NCI-H1694 (cell line): ENCODE results near the gene IFITM5.
"Not testable (repeated sequence)": the region's sequence is repeated elsewhere in the genome, so short reads cannot be mapped to it uniquely, and the experiment has no call there.

Experiments used
- DNase-seq: peaks from one replicate; lab custom pipeline; 2025; lab: John Stamatoyannopoulos, UW

Gene IFITM5

DNA sequence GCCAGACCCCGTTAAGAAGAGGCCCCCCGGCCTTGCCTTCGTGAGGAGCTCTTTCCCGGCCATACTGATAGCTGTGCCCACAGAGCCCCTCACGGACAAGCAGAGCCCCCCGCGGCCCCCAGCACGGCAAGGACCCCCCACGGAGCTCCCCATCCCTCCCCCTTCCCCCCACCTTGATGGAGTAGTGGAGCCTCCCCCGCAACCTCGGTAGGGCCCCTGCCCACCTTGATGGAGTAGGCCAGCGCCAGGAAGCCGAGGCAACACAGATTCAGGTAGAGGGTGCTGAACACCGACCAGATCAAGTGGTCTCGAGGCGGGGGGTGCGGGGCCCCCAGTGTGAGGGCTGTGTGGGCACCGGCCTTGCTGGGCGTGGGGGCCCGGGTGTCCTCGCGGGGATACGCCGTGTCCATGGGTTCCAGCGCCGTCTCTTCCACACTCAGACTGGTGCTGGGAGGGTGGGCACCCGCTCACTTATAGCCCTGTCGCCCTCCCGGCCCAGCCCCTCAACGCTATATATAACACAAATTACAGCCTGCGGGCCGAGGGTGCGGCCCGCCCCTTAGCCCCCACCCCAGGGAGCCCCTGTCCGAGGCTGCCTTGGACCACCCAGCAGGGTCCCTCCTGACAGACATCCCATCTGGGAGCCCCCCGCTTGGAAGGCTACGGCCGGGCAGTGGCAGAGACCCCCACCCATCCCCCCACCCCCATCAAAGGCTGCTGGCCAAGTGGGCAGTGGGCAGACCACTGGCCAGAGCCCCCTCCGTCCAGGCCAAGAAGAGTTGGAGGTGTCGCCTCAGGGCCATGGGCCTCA is at the start of gene IFITM5:
IFITM5 (minus strand) TSS at position 446 of the 811 bp plus-strand sequence; CDS start at position 410, 36 bp downstream.
- no peak for DNase-seq

DNA sequence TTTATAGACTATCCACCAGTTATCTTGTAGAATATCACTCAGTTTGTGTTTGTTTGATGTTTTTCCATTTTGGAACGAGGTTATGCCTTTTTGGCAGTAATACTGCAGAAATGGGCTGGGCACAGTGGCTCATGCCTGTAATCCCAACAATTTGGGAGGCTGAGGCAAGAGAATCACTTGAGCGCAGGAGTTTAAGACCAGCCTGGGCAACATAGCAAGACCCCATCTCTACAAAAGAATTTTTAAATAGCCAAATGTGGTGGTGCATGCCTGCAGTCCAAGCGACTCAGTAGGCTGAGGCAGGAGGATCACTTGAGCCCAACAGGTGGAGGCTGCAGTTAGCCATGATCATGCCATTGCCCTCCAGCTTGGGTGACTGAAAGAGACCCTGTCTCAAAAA is 47.2 kb upstream of the IFITM5 start:
- DNase-seq = no peak

DNA sequence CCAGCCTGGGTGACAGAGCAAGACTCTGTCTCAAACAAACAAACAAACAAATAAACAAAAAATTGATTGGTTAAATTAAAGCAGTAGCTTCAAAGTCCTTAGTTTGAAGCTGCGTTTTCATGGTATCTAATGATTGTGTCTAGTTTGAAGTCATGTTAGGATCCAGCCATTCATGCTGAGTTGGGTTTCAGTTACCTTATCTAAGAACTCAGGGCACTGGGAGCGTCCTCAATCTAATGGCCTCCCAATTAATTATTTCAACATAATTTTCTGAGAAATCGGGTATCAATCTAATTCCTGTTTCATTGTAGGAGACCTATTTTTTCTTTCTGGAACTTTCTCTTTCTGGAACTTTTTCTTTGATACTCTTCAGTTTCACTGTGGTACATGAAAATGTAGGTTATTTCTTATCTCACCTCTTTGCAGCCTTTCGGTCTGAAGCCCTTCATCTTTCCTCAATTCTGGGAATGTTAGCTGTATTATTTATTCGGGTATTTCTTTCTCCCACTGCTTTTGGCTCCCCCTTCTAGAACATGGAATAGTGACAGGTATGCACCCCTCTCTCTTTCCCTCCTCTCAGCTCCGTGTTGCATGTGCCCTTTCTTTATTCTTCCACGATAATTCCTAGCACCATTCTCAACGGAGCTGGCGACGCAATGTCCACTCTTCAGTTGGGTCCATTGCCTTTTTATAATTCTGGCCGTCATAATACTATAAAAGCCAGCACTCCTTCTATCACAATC is 45.7 kb upstream of the IFITM5 start:
- DNase-seq = no peak

DNA sequence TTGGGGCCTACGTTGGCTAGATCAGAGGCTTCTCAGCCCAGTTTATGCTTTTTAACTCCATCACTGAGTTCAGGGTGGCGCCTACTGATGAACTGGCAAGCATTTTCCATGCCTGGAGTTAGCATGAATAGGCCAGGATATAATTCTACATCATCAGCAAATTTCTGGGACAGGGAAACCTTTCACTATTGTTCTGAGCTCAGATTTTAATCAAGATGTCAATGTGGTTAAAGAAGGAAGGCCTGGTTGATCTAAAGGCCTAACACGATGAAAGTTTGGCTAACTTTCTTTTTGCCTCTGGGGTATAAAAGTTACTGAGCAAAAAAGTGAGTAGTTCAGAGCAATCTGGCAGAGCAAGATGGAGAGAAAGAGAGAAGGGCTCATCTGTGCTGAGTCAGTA is 43.0 kb upstream of the IFITM5 start:
- no peak for DNase-seq

DNA sequence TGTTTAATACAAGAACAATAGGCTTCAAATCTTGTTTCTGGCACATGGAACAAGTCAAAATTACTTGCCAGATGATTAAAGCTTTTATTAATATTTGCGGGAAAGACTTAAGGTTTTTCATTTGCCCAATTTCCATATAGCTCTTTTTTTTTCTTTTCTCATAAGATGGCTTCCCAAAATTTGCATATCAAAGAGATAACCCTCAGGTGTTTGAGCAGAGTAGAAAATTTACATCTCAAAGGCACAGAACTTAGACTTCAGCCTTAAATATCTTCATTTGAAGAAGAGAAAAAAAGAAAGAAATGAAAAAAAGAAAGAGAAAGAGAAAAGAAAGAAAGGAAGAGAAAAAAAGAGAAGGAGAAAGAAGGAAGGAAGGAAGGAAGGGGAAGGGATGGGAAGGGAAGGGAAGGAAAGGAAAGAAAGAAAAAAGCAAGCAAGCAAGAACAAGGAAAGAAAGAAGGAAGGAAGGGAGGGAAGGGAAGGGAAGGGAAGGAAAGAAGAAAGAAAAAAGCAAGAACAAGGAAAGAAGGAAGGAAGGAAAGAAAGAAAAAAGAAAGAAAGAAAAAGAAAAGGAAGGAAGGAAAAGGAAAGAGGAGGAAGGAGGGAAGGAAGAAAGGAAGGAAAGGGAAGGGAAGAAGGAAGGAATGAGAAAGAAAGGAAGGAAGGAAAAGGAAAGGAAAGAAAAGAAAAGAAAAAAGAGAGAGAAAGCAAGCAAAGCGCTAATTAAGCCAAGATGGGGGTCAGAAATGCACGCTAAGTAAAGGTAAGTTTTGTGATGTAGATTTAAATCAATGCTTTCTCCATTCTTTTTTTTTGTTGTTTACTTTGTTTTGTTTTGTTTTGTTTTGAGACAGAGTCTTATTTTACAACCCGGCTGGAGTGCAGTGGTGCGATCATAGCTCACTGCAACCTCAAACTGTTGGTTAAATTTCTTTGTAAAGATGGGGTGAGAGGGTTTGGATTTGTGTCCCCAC is 41.5 kb upstream of the IFITM5 start:
- DNase-seq = no peak

DNA sequence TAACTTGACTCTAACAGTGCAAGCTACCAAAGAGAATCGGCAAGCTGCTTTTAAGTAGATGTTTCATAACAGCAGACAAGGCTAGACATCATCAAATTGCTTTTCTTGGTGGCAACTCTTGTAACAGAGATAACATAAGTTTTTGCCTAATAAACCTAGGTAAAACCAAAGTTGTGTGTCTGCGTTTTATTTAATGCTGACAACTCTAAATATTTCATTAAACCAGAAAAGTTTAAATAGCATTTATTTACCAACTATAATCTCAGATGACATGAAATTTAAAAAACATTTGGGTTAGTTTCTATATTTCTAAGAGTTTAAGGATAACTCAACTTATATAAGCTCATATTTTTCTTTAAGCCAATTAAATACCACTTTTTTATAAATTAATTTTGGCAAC is 40.6 kb upstream of the IFITM5 start:
- DNase-seq = no peak

DNA sequence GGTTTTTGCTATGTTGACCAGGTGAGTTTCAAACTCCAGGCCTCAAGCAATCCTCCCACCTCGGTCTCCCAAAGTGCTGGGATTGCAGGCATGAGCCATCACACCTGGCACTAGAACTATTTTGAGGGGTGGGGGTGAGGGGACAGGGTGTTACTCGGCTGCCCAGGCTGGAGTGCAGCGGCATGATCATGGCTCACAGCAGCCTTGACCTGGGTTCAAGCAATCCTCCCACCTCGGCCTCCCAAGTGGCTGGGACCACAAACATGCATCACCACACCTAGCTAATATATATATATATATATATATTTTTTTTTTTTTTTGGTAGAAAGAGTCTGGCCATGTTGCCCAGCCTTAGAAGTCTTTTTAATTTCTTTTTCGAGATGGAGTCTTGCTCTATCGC is 38.4 kb upstream of the IFITM5 start:
- no peak for DNase-seq

DNA sequence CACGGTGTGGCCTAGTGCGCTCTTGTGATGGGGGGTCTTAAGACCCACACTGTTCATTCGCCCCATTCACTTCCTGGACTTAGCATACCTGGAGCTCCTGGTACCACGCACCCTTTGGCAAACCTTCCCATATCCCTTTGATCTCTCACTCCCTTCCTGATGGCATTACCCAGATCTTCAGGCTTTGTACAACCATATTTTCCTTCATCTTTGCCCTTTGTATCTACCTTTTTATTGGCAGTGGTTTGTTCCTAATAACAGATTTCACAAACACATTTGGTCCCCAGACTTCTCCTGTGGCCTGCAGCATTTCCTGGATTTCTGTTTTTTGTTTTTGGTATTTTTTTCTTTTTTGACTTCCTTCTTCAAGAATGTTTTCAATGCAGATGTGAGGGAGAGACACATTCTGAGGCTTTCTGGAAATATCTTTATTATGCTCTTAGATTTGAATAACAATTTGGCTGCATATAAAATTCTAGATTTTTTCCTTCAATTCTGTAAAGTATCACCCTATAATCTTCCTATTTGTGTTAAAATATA is 37.4 kb upstream of the IFITM5 start:
- no peak for DNase-seq

DNA sequence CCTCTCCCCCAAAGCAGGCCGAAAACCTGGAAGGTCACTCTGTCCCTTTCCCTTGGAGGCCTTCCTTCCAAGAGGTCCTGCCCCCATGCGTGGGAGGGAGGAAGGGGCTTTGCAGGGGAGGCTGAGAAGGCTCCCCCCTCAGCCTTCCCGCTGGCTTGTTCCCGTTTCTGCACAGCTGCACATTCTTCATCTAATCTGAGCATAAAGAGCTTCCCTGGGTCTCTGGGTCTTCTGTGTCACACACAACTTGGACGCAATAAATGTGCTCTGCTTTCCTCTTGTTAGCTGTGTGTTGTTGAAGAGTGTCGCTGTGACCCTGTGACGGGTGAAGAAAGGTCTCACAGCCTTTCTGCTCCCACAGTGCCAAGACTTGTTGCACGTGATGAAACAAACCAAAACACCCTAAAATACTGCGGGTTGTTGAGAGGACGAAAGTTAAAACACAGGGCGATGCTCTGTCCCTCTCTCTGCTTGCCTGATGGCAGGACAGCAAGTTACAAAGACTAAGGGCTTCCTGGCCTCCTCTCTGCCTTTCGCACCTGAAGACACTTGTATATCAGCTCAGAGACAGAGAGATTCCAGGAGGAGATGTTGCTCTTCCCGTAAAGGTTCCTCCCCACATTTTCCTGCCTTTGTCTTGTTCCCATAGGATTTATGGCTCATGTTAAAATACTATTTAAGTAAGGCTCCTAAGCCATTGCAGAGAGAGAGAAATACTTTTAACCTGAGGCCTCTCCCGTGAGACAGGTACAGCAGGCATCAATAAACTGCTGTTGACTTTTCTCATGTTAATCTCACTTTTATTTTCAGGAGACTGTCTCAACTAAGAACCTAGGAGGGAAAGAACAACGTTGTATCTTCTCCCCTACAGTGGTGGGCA is 36.7 kb upstream of the IFITM5 start:
- no peak for DNase-seq

DNA sequence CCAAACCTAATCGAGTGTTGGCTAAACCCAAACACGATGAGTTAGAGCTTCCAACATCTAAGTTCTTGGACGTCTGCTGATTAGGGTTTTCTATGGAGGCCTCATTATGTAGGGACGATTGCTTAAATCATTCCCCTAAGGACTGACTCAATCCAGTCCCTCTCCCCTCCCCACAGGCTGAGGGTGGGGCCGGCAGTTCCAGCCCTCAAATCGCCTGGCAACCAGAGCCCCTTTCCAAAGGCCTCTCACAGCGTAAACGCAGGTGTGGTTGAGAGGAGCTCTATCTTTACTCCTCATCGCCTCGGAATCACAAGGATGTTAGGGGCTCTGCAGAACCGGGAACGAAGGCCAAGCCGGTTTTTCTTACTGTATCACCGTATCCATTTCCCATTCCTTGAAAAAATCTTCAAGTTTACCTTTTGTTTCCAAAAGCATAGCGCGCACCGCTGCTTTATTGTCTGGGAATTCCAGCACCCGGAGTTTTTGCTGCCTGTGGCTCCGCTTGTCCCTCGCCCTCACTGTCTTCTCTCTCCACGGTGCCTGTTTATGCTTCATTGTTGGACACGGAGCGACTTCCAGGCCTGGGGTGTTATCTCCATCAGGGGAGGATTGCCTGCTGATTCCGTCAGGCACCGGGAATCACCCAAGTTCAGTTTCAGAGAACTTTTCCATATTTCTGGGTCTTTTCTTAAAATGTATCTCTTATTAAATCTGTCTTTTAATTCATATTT is 35.1 kb upstream of the IFITM5 start:
- DNase-seq = no peak

DNA sequence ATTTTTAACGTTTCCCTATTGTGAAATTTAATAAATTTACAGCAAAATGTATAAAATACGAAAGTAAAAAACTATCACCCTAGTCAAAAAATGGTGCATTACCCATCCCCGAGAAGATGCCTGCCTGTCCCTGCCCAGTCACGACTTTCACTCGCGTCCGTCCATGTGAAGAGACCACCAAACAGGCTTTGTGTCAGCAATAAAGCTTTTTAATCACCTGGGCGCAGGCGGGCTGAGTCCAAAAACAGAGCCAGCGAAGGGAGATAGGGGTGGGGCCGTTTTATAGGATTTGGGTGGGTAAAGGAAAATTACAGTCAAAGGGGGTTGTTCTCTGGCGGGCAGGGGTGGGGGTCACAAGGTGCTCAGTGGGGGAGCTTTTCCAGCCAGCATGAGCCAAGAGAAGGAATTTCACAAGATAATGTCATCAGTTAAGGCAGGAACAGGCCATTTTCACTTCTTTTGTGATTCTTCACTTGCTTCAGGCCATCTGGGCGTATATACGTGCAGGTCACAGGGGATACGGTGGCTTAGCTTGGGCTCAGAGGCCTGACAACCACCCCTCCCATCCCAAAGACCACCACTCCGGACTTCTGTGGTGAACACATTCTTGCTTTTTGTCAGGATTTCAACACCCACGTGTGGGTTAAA is 34.4 kb upstream of the IFITM5 start:
- not testable (repeated sequence) for DNase-seq

DNA sequence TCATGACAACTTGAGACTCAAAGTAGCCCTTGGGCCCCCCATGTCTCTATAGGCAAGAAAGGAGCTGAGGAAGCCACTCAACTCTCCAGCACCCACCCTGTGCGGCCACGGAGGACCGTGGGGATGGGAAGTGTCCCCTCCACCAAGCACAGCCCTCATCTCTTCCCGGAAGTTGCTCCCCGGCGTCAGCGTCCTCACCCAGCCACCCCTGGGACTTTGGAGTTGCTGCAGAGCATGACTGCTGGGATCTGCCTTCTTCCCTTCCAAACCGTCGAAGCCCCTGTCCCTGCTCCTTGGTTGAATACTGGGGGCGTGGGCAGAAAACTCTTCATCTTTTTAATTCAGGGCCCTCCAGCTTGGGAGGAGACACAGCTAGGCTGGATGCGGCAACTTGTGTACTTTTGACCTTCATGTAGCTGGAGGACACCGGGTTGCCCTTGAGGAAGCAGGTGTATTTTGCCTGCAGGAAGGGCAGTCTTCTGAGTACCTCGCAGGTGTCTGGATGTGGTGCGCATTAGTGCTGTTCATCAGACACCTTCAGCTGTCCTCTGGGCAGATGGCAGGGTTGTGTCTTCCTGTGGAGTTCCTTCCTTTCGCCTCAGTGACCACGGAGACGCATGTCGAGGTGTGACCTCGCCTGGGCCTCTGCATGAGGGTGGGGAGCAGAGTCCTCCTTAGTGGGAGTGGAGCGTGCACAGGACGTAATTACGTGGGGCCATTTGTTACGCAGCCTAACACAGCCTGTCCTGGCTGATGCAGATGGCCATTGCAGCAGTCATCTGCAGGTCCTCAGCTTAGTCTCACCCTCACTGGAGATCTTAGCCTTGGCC is 33.5 kb upstream of the IFITM5 start:
- DNase-seq = no peak

DNA sequence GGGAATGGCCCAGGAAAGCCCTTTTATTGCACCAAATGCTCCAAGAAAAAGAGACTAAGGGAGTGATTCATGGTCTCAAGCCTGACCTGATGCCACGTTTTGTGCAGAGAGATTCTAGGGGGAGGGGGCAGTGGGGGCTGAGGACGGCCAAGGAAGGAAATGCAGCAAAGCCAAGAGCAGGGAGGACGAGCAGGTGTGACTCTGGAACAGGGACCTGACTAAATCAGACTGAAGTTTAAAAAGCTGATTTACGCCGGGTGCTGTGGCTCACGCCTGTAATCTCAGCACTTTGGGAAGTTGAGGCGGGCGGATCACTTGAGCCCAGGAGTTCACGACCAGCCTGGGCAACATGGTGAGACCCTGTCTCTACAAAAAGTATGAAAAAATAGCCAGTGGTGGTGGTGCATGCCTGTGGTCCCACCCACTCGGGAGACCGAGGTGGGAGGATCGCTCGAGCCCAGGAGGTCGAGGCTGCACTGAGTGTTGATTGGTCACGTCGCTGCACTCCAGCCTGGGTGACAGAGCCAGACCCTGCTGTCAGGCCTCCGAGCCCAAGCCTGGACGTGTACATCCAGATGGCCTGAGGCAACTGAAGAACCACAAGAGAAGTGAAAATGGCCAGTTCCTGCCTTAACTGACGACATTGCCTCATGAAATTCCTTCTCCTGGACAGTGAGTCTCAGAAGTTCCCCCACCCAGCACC is 32.2 kb upstream of the IFITM5 start:
- DNase-seq = no peak

DNA sequence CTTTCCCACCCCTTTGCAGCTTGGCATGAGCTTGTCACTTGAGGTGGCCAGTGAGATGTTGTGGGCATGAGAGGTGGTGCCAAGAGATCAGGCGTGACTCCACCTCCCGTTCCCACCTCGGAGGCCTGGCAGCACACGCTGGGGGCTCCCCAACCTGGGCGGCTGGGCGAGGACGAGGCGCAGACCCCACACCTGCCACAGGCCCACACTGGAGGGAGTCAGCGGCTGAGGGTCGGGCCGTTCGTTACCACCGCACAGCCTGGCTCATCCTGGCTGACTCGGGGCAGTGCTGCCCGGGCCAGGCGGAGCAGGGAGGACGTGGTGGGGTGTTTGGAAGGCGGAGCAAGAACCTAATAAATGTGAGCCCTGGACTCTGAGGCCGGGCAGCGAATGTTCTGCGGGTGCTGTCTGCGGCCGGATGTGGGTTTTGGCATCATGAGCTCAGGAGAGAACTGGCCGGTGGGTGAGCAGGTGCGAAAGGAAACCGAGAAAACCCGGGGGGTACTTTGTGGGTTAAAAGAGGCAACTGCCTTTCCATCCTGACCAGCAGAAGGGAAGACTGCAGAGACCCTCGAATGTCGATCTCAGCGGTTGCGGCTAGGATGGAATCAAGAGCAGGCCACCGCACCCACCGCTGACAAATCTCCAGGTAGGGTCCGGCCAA is 31.5 kb upstream of the IFITM5 start:
- DNase-seq = no peak

DNA sequence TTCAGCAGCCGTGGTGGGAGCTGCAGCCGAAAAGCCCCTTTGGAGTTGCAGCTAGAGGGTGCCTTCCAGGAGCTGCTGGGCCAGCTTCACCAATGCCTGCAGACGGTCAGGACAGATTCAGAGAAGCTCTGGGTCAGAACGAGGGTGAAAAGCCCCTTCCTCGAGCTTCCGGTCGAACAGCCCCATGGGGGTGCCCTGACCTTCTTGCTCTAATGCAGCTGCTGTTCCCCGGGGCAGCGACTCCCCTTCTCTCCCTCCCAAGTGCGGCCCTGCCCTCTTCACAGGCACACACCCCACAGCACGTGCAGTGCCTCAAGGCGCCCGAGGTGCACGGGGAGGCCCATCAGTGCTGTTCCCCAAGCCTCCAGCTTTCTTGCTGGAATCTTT is 31.0 kb upstream of the IFITM5 start:
- DNase-seq = no peak

DNA sequence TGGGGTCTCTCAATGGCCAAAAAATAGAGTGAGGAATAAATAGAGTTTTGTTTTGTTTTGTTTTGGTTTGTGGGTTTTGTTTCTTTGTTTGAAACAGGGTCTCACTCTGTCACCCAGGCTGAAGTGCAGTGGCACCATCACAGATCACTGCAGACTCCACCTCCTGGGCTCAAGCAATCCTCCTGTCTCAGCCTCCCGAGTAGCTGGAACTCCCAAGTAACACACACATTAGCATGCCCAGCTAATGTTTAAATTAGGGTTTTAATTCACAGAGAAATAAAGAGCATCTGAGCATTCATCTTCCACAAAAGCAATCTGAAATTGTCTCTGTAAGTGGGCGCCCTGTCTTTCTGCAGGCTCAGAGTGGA is 30.5 kb upstream of the IFITM5 start:
- DNase-seq = no peak

DNA sequence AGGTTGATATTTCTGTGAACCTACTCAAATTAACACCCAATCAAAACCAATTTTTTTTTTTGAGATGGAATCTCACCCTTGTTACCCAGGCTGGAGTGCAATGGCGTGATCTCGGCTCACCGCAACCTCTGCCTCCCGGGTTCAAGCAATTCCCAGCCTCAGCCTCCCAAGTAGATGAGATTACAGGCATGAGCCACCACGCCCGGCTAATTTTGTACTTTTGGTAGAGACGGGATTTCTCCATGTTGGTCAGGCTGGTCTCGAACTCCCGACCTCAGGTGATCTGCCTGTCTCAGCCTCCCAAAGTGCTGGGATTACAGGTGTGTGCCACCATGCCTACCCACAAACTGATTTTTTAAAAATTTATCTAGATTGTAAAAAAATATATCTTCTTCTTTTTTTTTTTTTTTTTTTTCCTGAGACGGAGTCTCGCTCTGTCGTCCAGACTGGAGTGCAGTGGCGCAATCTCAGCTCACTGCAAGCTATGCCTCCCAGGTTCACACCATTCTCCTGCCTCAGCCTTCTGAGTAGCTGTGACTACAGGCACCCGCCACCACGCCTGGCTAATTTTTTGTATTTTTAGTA is 29.3 kb upstream of the IFITM5 start:
- DNase-seq = not testable (repeated sequence)
